Smooth muscle cell of trachea (primary cell): ENCODE results near the gene UBE2Q2. TPM values are rescaled to one million over a fixed set of nuclear protein-coding genes. Genes with fewer than 3 reads are reported as not detected.

Experiments used
- total RNA-seq: library from RNA; depleted of rRNA; stranded (reverse); fragments of >200 nt; gene quantifications from 2 replicates; pipeline ENCODE4 v1.2.1, GENCODE V29; 2014

UBE2Q2 gene
- 68.1 and 73.1 TPM in 2 replicates for total RNA-seq

DNA sequence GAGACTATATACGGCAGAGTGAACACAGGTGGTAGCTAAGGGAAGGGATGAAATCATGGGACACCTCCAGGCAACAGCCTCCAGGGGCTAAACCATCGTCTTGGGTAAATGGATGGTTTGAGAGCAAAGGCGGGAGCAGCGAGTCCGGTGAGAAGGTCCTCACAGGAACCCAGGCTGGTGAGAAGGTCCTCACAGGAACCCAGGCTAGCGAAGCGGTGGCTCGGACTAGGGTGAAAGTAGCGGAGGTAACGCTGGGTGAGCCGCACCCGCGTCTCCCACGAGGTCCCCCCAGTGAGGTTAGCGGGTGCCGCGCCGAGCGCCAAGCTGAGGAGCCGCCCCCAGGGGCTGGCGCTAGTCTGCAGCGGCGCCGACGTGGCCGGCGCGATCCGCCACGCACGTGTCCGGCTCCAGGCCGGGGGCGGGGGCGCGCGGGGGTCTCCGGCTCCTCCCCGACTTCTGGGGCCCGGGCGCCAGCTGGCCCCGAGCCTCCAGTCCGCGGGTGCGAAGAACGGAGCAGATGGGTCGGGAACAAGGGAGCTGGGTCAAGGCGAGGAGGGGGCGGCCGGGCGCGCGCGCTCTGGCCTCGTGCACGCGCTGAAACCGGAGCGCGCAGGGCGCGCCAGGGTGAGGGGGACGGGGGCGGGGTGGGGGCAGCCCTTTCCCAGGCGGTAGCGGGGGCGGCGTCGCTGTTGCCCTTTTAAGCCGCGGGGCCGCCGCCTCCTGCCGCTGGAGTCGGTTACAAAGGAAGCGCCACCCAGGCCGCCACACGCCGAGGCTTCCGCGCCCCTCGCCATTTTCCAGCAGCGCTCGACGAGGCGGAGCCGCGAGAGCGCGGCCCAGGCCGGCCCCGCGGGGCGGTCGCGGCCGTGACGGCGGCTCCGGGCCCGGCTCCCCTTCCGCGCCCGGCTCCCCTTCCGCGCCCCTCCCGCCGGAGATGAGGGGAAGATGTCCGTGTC, at the start of gene UBE2Q2:
Gene UBE2Q2 (plus strand): TSS at position 726 of the 956 bp plus-strand sequence. CDS start 220 bp downstream, at position 946.

DNA sequence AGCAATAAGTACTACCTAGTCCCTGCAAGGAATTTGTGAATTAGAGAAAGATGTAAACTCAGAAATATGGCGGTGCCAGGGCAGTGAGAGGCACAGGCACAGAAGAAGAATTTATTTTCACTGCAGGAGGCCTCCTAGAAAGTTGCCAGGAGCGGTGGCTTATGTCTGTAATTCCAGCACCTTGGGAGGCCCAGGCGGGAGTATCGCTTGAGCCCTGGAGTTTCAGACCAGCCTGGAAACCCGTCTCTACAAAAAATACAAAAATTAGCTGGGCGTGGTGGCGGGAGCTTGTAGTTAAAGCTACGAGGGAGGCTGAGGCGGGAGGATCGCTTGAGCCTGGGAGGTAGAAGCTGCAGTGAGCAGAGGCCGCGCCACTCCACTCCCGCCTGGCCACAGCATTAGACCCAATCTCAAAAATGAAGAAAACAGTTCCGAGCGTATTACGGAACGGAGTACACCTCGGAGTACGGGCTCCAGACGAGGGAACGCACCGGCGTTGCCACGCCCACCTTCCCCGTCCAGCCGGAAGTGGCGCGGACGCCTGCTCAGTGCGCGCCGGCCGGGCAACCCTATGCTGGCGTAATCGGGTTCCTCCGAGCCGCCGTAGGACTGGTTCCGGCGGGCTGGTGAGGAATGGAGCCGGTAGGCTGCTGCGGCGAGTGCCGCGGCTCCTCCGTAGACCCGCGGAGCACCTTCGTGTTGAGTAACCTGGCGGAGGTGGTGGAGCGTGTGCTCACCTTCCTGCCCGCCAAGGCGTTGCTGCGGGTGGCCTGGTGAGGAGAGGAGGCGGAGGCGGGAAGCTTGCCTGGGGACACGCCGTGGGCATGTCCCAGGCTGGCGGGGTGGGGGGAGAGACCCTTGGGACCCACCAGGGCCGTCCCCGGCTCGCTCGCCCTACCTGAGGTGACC, 60.3 kb downstream of the UBE2Q2 start, which contains the start of gene FBXO22:
Gene FBXO22 (plus strand): TSS at position 548 of the 909 bp plus-strand sequence. CDS start 86 bp downstream, at position 634.

Other genes starting within 250 kb of the UBE2Q2 start
- gene SNUPN, start 217.7 kb upstream of the UBE2Q2 start, total RNA-seq, result 32.9 and 34.8 TPM in 2 replicates
- gene IMP3, start 203.2 kb upstream of the UBE2Q2 start, total RNA-seq, result 74.8 and 75.0 TPM in 2 replicates
- 21.4 and 37.2 TPM in 2 replicates for gene SNX33, start 195.5 kb upstream of the UBE2Q2 start, total RNA-seq
- 130 and 133 TPM in 2 replicates for gene CSPG4, start 130.6 kb upstream of the UBE2Q2 start, total RNA-seq
- 46.4 and 77.6 TPM in 2 replicates for gene FBXO22, start 60.4 kb downstream of the UBE2Q2 start, total RNA-seq
- 0.15 TPM in 1 of 2 replicates, not detected in the other for gene NRG4, start 169.0 kb downstream of the UBE2Q2 start, total RNA-seq
- gene TMEM266, start 216.5 kb downstream of the UBE2Q2 start, total RNA-seq, result 0.29 and 0.66 TPM in 2 replicates